ENCODE results near the gene PCF11.
"Not testable (repeated sequence)": the region's sequence is repeated elsewhere in the genome, so short reads cannot be mapped to it uniquely, and the experiment has no call there.

The PCF11 gene, protein sequence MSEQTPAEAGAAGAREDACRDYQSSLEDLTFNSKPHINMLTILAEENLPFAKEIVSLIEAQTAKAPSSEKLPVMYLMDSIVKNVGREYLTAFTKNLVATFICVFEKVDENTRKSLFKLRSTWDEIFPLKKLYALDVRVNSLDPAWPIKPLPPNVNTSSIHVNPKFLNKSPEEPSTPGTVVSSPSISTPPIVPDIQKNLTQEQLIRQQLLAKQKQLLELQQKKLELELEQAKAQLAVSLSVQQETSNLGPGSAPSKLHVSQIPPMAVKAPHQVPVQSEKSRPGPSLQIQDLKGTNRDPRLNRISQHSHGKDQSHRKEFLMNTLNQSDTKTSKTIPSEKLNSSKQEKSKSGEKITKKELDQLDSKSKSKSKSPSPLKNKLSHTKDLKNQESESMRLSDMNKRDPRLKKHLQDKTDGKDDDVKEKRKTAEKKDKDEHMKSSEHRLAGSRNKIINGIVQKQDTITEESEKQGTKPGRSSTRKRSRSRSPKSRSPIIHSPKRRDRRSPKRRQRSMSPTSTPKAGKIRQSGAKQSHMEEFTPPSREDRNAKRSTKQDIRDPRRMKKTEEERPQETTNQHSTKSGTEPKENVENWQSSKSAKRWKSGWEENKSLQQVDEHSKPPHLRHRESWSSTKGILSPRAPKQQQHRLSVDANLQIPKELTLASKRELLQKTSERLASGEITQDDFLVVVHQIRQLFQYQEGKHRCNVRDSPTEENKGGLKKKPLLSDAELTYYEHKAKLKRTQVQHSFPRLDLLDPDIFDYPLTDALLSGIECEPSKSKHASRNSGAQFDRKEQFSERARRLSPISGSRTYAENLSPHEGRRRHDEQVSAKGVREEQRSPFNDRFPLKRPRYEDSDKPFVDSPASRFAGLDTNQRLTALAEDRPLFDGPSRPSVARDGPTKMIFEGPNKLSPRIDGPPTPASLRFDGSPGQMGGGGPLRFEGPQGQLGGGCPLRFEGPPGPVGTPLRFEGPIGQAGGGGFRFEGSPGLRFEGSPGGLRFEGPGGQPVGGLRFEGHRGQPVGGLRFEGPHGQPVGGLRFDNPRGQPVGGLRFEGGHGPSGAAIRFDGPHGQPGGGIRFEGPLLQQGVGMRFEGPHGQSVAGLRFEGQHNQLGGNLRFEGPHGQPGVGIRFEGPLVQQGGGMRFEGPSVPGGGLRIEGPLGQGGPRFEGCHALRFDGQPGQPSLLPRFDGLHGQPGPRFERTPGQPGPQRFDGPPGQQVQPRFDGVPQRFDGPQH (N-terminal part only)

DNA sequence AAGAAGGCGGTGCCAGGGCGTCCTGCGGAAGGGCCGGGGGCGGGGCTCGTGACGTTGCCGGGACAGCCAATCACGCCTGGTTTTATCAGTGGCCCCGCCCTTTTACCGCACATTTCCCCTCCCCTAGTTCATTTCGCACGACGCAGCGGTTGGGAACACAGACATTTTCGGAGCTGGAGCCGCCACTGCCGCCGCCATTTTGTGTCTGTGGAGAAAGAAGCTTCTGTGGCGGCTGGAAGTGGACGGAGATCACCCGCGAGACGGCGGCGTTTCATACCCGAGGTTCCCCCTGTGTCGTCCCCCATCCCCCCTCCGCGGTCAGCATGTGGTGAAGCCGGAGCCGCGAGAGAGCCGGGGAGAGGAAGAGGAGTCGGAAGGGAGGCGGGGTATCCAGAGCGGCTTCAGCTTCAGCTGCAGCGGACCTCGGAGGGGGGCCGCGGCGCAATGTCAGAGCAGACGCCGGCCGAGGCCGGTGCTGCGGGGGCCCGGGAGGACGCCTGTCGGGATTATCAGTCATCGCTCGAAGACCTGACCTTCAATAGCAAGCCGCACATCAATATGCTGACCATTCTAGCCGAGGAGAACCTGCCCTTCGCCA, at the start of gene PCF11:
PCF11 (plus strand) TSS at position 136 of the 598 bp plus-strand sequence; CDS start at position 445, 309 bp downstream.
- DNase-seq (ENCODE audit: low read depth, low spot score) = no peak

DNA sequence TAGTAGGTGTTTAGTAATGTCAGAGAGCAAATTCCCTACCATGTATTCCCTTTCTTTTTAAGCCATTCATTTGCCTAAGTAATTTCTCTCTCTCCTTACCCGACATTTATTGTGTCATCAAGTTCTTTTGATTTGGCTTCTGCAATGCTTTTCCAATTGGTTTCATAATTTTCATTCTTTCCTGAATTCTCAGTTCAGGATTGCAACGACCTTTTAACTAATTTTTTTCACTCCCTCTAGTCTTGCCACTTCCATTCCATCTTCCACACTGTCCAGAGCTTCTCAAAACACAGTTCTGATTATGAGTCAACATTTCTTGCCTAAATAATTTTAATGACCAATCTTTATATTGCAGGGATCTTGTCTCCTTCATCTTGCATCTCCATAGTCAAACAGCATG, 44.0 kb upstream of the PCF11 start:
- no peak for DNase-seq (ENCODE audit: low read depth, low spot score)

DNA sequence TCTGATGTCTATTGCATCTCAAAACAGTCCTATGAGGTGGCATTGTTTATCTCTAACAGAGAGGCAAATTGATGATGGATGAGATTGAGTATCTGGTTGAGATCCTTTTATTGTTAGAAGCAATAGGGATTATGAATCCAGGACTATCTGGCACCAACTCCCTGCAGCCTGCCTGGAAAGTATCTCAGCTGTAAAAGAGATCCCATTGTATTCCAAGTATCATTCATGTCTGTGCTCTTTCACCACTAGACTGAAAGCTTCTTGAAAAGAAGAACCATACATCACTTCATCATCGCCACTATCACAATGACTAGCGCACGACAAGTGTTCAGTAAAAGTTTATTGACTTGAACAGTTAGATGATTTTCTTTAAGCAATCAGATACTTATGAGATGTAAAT, 41.9 kb upstream of the PCF11 start:
- no peak for DNase-seq (ENCODE audit: low read depth, low spot score)

DNA sequence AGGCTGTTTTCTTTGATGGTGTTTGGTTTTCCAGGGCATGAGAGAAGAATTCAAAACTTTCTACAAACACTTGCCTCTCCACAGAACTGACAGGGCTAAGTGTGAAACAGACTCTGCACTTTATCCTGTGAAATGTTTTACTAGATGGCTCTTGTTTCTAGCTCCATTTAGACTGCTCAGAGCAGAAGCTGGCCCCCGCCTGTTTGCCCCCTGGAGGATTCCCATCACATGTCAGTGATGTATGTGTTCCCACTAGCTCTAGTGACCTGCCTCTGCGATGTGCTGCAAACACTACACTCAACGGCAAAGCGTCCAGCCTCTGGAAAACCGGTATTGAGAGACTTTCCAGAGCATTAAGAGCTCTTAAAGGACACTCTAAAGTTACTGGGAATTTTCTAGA, 41.4 kb upstream of the PCF11 start:
- no peak for DNase-seq (ENCODE audit: low read depth, low spot score)

DNA sequence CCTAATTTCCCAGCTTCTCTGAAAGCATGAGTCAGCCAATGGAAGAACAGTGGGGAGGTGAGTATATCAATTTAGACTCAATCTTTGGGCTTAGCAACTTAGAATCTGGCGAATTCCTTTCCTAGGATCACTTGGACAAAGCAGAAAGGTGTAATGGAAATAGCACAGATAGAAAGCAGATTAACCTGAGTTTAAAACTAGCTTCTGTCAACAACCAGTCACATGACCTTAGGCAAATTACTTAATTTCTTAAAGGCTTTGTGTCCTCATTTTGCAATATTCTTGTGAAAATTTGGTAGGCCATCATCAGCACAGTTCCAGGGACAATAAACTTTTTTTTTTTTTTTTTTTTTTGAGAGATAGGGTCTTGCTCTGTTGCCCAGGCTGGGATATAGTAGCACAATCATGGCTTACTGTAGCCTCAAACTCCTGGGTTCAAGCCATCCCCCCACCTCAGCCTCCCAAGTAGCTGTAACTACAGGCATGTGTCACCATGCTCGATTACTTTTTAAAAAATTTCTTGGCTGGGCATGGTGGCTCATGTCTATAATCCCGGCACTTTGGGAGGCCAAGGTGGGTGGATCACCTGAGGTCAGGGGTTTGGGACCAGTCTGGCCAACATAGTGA, 40.8 kb upstream of the PCF11 start:
- no peak for DNase-seq (ENCODE audit: low read depth, low spot score)

DNA sequence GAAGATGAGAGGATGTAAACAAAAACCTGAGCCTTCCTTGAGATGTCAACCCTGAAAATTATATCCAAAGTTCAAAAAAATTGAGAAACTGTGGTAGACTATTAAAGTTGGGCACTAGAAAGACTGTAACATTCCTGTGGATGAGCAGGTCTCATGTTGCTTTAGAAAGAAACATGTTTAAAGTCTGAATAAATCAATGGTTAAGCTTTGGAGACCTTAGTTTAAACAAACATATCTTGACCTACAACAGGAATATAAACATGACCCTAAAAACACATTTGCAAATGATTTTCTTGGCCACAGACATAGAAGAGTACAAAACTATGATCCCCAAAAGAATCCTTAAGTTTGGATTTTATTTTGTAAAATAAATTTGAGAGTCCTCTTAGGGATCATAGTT, 38.1 kb upstream of the PCF11 start:
- no peak for DNase-seq (ENCODE audit: low read depth, low spot score)

DNA sequence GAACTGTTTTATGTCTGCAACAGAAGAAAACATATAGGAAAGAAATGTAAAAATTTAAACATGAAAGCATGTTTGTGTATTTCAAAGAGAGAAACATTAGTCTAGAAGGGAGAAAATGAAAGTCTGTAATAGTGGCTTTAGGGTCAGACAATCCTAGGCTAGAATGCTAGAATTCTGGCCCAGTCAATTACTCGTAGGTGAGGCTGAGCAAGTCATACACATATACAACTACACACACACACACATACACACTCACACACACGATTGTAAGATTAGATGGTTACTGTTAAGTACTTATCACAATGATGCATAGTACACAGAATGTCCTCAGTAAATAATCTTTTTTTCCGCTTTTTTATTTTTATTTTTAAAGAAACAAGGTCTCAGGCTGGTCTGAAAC, 37.7 kb upstream of the PCF11 start:
- DNase-seq (ENCODE audit: low read depth, low spot score) = no peak

DNA sequence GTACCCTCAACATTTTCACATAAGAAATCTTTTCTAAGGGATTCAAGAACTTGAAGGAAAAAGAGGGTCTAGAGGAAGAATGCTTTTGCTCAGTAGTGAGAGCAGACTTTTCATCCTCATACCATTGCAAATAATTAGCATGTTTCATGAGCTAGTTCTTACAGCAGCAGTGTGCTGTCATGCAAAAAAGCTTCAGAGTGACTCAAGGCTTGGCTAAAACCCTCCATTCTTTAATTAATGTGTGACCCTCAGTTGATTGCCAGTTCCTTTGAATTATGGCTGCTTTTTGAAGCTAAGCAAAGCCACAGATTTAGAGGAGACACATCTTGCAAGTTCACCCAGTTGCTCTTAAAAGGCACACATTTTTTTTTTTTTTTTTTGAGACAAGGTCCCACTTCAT, 36.6 kb upstream of the PCF11 start:
- no peak for DNase-seq (ENCODE audit: low read depth, low spot score)

DNA sequence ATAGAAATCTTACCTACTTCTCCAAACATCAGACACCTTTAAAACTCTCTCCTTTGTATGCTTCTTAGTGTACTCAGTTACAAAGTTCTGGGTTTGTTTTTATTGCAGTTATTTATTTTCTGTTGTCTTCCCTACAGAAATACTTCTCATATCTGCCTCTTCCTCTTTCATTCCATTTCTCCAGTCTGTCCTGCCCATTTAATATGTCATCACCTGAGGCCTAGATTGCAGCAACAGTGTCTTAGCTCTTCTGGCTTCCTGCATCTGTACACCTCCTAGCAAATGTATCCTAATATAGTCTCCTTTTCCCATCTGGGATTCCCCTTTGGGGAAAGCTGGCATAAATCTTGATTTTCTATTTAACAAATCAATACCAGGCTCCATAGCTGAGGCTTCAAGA, 34.9 kb upstream of the PCF11 start:
- no peak for DNase-seq (ENCODE audit: low read depth, low spot score)

DNA sequence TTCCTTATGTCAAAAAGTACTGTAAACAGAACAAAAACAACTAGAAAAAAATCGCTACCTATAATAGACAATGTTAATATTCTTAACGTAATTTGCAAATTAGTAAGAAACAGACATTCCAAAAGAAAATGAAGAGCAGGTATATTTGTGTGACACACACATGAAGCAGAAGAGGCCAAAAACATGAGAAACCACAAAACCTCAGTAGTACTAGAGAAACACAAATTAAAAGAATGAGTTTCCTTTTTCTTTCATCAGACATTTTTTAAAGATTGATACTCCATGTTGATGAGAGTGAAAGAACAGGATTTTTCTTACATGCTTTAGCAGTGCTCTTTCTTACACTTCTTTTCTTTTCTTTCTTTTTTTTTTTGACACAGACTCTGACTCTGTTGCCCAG, 34.2 kb upstream of the PCF11 start:
- DNase-seq (ENCODE audit: low read depth, low spot score) = no peak

DNA sequence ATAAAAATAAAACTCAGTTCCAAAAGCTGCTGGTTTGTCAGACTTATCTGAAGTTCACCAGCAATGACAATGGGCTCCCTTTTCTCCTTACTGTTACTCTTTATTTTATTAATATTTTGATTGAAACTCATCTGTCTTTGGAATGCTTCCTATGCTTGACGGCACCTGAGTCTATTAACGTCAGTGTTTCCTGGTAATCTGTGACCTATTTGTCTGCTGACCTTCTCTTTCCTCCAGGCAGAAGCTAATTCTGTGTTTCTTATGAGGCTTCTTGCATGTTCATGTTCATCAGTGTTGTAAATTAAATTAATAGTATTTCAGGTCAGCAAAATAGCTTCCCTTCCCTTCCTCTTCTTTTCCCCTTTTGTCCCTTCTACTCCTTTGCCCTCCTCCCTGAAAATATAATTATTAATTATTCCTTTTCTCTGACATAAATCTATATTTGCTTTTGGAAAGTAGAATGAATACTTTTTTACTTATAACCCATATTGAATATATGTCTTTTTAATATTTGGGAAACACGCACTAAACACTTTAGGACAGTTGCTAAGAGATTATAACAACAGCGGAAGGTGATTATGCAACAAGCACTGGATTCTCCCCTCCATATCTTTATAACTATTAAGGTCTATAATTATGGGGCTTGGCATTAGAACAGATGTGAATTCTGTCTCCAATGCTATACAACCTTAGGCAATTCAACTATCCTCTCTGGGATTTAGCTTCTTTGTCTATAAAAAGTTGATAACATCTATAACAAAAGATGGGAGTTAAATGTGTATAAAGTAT, 32.1 kb upstream of the PCF11 start:
- DNase-seq (ENCODE audit: low read depth, low spot score) = no peak

DNA sequence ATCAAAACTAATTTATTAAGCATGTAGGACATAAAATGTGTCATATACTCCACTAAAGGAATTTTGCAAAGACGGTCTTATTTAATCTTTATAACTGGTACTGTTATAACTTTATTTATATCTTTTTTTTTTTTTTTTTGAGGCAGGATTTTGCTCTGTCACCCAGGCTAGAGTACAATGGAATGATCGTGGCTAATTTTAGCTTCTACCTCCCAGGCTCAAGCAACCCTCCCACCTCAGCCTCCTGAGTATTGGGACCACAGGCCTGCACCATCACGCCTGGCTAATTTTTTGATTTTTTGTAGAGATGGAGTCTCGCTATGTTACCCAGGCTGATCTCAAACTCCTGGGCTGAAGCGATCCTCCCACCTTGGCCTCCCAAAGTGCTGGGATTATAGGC, 31.4 kb upstream of the PCF11 start:
- DNase-seq (ENCODE audit: low read depth, low spot score) = no peak

DNA sequence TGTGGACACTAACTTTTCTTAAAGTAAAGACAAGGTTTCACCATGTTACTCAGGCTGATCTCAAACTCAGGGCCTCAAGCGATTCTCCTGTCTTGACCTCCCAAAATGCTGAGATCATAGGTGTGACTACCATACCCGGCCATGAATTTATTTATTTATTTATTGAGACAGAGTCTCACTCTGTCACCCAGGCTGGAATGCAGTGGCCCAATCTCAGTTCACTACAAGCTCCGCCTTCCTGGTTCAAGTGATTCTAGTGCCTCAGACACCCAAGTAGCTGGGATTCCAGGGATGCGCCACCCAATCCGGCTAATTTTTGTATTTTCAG, 29.7 kb upstream of the PCF11 start:
- no peak for DNase-seq (ENCODE audit: low read depth, low spot score)

DNA sequence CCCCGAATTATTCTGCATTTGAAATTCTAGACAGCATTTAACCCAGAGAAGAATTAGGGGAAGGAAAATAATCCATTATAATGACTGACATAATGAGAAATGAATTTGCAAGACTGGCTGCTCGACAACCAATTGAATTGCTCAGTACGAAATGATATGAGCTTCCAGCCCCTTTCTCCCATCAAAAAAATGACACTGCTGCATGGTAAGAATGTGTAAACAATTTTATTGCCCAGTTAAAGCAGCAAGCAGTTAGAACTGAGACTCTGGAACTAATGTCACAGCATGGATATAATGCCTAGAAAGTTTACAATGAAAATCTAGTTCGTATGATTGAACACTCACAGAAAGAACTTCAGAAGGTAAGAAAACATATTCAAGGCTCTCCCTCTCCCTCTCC, 24.7 kb upstream of the PCF11 start:
- no peak for DNase-seq (ENCODE audit: low read depth, low spot score)

DNA sequence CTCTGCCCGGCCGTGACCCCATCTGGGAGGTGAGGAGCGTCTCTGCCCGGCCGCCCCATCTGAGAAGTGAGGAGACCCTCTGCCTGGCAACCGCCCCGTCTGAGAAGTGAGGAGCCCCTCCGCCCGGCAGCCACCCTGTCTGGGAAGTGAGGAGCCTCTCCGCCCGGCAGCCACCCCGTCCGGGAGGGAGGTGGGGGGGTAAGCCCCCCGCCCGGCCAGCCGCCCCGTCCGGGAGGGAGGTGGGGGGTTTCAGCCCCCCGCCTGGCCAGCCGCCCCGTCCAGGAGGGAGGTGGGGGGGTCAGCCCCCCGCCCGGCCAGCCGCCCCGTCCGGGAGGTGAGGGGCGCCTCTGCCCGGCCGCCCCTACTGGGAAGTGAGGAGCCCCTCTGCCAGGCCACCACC, 23.7 kb upstream of the PCF11 start:
- not testable (repeated sequence) for DNase-seq (ENCODE audit: low read depth, low spot score)

DNA sequence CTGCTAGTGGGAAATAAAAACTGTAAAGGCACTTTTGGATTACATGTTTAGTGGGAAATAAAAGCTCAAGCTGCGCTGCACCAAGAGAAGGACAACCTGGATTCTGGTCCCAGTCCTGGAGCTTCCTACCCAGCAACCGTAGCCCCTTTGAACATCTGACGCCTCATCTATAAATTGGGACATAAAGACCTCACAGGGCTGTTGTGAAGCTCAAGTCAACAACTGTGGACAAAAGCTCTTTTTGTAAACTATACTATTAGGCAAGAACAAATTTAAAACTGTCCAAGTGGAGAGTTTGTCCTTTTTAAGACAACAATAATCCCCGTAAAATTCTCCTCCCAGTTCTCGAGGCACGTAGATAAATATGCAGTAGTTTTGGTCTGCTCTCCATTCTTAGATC, 17.6 kb upstream of the PCF11 start:
- DNase-seq (ENCODE audit: low read depth, low spot score) = no peak

DNA sequence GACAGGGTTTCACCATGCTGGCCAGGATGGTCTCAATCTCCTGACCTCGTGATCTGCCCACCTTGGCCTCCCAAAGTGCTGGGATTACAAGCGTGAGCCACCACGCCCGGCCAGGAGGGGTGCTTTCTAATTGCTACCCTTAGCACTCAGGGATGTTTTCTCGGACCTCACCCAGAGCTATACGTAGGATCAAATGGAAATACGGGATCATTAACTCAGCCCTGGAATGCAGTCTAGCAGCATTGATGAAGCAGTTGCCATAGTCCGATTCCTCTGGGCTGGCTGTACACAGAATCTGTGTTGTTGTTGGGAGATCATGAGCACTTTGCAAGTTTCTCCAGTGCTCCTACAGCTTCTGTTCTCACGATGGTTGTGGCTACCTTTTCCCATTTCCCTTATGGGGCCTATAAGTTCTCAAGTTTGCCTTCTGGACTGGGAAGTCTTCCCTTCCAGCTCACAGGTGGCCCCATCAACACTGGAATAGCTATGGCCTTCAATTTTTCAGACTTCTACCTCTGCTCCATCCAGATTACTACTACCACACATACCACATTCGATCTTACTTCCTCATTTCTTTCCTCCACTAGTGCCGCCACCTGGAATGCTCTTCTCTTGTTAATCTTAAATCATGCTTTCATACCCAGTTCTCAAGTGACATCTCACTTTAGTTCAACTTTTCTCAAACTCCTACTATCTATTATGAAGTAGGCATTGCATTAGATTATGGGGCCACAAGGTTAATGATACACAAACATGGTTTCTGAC, 16.1 kb upstream of the PCF11 start:
- DNase-seq (ENCODE audit: low read depth, low spot score) = no peak

DNA sequence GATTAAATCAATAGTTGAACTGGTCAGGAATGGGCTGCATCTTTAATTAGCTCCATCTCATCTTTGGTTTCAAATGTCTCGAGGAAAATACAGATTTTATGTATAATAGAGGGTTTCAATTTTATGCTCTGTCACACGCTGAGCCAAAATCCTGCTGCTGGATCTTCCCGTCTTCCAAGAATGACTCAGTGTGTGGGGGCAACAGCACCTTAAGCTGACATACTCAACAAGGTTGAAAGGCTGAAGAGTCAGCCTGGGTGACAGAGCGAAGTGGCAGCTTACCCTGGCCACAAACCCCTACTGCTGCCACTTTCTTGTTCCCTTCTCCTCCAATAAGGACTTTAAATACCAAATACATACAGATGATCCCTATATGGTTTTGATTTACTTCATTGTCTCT, 9.0 kb upstream of the PCF11 start:
- no peak for DNase-seq (ENCODE audit: low read depth, low spot score)

DNA sequence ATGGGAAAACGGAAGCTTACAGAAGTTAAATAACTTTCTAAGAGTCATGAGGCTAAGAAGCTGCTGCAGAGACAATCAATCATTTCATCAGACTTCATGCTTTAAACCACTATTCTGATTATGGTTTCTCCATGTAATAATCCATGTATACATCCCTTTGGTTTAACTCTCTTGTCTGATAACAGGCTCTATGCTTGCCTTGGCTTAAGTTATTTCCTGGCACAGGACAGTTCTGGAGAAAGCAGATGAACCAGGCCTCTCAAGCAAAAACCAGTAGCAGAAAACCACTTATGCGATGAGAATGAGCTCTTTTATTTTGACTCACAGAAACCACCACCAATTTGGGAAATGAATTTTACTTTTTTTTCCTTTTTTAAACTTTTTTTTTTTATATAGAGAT, 6.5 kb upstream of the PCF11 start:
- no peak for DNase-seq (ENCODE audit: low read depth, low spot score)
